EH (cell line): Measurements from ENCODE around the gene SEBOX.
A peak's percentile ranks its signal among the peaks of the same experiment; 100 is the strongest.

ENCODE experiments used
- DNase-seq: peaks from one replicate; pipeline ENCODE4 v3.0.0-alpha.2; 2015; ENCODE audit warnings: low read depth

The SEBOX gene

DNA sequence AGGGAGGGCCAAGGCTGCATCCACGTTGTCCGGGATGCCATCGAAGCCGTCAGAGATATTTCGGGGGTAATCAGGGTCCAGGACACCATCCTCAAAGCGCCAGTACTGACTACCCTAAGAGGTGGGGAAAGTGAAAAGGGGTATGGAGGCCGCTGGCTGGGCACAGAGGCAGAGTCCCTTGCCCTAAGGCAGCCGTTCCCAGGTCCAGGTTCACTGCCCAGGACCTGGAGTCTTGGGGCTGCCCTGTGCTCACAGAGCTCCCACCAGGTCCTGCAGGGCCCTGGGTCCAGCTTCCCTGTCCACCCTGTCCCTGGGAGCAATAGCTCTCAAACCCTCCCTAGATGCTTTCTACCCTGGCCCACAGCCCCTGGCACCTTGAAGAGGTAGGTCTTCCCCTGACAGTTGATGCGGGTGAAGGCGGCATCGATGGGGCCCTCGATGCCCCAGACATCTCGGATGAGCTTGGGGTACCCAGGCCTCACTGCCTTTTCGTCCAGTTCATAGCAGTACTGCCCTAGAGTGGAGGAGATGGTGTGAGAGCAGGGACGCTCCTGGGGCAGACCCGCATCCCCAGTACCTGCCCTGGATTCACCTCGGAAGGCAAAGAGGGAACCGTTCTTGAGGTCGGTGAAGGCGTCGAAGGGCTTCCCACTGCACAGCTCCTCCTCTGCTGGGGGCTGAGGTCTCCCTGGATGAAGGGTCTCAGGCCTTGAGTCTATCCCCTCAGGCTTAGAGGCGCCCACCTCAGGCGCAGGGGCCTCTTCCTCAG lies 4.1 kb upstream of the SEBOX start:
- DNase-seq = no peak

DNA sequence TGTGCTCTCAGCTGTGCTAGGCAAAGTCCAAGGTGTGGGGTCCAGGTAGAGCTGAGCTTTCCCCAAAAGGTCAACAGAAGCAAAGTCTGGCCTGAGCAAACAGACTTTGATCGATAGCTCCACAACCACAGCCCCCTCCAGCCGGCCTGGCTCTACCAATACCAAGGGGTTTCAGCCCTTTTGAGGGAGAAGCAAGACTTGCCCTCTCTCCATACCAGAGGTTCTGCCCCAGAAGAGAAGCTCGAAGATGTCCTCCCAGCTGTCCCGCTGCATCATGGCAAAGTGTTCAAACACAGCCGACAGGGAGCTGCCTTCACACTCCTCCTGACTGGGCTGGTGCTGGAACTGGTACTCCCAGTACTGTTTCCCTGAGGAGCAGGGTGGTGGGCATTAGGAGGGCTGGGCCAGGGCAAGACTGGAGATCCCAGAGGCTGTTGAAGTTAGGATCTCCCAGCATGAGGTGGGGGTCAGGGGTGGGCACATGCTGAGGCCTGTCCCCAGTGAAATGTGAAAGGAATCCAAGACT lies 3.4 kb upstream of the SEBOX start:
- DNase-seq = no peak

DNA sequence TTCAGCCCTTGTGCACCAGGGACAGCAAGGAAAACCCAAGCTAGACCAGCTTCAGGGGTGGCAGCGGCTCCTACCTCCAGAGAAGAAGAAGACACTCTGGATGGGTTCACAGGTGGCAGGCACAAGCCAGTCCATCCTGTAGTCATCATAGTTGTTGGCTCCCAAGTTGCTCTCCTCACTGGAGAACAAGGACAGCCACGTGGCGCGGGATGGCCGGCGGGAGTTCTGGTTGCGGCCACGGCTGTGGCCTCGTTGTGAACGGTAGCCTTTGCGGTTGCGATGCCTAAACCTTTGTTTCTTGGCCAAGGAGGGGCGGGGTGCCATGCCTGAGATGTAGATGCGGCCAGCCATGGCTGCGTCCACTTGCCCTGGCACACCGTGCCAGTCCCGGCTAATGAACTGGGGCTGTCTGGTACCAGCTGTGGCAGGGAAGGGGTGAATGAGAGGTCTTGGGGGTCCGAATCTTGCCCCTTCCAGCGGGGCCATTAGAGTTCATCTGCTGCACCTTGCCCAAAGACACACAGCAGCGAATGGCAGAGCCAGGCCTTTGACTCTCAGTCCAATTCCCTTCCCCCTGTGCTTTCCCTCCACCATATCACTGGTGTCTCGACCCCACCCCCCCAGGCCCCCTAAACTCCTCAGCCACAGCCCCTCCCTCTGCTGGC lies 2.8 kb upstream of the SEBOX start:
- DNase-seq = no peak

DNA sequence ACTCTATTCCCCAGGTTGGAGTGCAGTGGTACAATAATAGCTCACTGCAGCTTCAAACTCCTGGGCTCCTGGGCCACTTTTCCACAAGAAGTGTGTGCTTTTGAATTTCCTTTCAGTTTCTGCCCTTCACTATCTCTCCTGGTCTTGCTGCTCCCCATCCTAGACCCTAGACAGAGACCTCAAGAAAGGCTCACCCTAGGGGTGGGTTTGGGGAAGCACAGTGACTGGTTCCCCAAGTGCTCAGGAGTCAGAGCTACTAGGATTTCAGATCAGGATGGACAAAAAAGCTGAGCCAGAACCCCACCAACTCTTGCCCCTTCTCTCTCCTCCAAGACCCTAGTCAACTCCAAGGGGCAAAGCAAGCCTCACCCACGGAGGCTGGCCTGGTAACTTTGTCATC lies 1.6 kb upstream of the SEBOX start:
- no peak for DNase-seq

DNA sequence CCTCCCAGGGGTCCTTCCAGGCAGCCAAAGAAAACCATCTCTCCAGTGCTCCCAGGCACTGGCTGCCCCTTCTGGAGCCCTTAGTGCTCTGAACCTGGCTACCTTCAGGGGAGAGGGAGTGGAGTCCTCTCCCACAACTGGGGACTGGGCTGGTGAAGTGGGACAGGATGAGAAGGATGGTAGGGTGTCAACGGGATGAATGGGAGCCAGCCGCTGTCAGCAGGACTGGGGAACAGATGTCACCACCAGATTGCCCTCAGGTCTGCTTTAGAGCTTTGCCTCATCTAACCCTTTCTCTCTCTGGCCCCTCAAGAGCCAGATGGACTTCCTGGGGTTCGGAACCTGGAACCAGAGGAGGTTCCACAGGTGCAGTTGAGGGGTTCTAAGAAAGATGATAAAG lies 488 bp upstream of the SEBOX start:
- no peak for DNase-seq

DNA sequence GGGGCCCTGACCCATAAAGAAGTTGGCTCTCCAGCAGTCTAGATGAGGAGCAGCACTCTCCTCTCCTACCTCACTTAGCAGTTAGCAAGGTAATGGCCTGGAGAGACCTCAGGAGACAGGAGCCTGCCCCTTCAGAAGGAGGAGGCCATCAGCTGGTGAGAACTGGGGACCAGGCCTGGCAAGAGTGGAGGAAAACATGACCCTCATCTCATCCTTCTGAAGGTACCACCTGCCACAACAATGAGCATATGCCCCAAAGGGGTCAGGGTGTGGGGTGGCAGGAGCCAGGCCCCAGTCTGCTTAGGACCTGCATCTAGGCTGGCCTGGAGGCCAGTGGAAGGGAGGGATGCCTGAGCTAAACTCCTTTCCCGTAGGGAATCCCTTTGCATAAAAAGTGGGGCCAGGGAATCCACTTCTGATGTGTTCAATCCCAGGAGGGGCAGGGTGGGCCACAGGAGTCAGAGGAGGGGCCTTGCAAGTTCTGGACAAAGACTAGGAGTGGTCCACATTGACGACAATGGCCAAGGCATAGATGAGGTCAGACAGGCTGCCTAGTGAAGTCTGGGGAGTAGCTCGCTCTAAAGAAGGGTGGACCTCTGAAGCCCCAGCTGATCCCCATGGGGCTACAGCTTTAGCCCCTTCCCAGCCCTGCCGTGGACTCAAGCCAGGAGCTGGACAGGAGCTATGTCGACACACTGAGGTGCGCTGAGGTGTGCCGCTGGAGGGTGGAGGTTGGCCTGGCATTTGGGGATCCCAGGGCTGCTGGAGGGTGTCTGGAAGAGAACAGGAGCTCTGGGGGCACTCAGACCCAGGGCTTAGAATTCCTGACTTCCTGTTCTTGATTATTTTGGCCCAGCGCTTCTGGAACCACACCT lies 986 bp downstream of the SEBOX start:
- no peak for DNase-seq

DNA sequence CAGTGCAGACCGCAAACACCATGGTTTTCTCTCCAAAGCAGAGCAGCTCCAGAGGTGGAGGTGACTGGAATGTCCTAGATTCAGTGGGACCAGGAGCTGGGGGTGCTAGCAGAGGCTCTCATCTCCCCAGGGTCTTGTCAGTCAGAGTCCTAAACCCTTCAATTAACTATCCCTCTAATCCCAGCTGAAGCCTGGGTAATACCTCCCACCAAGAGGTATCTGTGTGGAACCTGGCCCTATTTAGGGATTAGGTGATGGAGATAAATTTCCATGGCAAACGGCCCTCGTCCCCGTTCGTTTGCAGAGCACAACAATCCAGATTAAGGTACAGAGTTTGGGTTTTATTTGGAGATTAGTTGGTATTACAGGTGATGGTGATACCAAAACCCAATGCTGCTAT lies 1.8 kb downstream of the SEBOX start:
- DNase-seq = no peak

DNA sequence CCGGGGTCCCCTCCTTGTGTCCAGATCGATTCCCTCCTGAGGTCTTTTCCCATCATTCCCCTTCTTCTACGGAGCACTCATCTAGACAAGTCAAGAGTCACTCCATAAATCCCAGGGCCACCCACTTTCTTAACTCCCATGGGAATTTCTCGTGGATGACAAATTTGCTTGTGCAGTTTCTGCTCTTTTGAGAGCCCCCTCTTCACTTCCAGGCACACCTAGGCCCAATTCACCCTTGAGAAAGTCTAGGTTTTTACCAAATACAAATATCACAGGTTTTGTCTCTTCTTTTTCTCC lies 7.2 kb downstream of the SEBOX start:
- DNase-seq = no peak

DNA sequence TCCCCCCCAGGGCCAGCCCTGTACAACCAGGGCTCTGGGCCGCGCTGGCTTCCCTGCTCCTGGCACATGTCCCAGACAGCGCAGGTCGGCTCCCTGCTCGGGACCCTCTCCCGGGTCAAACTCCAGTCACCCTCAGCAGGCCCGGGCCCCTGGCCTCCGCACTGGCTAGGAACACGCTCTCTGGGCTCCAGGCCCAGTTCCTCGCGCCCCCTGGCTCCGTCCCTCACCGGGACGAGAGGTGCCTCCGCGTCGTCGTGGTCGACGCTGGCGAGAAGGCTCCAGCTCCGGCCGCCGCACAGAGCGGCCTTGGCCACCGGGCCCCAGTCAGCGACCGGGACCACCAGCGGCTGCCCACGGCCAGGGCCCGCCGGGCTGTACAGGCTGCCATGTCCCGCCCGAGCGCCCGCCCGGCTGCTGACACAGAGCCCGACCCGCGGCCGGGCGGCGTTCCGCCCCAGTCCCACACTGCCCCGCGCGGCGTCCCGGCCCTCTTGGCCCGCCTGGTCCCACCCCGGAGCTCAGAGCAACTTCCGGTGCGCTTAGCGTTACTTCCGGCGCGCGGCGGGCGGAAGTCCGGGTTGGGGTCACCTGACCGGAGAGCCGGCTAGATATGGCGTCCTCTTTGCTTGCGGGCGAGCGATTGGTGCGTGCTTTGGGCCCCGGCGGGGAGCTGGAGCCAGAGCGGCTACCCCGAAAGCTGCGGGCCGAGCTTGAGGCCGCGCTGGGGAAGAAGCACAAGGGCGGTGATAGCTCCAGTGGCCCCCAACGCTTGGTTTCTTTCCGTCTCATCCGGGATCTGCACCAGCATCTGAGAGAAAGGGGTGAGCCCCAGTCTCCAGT lies 7.7 kb downstream of the SEBOX start, which contains the start of gene POLDIP2:
POLDIP2 (minus strand) TSS at position 467 of the 840 bp plus-strand sequence; CDS start at position 388, 79 bp downstream.
- DNase-seq = peak; percentile 95

DNA sequence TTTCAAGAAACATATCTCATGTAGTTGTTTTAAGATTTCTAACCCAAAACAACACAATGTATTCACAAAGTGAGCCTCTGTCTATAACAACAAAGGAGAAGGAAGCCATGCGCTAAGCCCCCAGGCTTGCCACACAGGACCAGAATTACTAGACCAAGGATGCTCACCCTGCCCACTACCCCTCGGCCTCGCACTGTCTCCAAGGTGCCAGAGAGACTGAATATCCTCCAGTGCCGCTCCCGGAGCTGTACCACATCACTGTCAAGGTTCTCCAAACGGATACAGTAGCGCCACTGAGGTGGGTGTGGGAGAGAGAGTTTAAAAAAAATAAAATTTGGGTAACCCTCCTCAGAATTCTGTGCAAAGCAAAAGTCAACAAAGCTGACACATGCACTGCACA lies 14.7 kb downstream of the SEBOX start:
- no peak for DNase-seq

DNA sequence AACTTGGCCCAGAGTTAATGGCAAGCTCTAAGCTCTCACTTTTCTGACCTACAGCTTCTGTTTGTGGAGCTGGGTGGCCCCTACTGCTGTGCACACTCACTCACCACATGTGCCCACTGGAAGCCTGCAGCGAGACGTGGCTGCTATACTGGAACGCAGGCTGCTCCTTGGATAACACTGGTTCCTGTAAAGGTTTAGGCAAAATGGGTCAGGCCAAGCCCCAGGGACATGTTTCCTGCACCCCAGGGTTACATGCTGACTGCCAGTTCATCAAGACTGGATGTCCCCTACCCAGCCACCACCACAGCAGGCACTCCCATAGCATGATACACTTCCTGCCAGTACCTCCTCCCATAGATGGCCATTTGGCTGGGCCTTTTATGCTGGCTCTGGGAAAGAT lies 16.0 kb downstream of the SEBOX start:
- no peak for DNase-seq

DNA sequence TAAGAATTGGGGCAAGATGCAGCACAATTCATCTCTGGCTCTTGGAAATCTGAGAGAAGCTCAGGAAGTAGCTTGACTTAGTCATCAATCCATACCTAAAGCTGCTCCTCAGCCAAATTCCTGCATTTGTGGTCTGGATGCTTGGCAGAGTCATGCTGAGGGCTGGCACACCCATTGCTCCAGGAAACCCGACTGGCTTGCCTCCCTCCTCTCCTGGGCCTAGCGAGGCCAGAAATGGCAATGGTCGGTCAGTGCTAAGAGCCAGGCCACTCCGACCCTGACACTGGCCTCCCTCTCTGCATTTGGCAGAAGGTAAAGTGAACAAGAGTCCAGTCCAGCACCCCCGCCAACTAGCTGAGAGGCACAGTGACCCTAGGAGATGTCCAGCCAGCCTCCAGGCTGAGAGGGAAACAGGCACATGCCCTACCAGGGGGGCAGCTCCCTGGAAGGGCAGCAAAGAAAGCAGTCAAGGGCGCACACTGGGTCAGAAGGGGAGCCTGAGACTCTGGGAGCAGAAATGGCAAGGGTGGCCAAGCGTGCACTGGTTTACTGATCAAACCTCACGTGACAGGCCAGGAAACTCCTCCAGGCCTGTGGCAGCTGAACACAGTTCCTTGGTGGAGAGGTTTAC lies 17.6 kb downstream of the SEBOX start:
- peak; percentile 95 for DNase-seq

DNA sequence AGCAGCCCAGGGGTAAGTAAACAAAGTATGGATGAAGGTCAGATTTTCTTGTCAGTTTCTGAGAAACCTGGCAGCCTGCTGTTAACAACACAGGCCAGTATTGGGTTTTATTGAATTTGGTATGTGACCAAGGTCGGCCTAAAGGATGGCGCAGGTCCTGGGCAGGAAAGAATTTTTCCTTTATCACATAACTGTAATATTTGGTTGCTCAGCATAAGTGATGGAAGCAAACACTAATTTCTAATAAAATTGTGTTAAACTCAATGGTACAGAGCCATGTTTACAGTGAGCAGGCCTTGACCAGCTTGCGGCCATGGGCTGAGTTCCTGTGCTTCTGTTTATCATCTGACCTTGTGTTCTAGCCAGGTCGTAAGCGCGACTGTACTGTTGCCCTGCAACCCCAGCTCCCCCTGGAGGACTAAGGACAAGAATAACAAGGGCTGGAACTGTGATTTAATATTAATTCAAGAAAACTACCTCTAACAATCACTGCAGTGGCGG lies 18.2 kb downstream of the SEBOX start:
- DNase-seq = no peak

DNA sequence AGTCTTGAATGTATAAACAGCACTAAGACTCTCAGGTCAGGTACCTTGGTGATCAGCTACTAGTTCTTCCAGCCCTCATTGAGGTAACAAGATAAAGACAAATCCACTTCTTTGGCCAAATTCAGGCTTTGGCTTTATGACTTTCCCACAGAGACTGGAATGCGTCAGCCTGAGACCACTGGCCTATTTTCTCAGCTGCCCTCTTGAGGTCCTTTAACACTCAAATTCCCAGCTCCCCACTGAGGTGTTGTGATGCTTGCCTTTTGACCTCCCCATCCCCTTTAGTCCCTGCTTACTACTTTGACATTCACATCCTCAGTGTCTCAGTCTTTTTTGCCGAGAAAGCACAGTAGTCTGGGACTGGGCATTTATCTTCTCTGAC lies 18.8 kb downstream of the SEBOX start:
- DNase-seq = peak; percentile 35

DNA sequence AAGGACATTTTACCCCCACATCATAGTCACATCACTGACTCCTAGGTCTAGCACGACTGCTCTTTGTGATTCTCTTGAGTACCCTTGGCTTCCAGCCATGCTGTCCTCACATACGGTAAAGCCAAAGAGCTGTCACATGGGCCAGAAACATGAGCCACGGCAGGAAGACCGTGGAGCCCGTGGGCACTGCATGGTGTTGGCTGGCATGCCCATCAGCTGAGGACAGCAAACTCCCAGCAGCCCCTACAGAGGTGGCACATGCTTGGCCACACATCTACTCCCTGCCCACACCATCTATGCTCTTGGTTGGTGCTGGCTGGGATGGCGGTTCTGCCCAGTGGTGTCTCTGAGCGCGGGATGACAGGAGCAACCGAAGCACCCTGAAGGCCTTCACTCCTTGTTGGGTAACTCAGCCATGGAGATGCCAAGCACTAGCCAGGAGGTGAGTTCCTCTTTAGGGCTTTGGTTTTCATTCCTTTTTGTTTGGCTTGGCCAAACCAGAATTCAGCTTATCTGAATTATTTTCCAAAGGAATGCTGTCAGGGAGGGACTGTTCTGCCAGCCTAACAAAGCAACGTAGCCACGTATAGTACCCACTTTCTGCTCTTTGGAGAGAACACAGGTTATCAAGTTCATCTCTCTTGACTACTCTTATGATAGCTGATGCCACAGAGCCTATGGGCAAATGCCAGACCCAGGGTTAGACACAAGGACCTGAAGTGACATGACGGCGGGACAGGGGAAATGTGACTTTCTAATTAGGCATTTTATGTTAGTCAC lies 19.4 kb downstream of the SEBOX start:
- DNase-seq = peak; percentile 20

DNA sequence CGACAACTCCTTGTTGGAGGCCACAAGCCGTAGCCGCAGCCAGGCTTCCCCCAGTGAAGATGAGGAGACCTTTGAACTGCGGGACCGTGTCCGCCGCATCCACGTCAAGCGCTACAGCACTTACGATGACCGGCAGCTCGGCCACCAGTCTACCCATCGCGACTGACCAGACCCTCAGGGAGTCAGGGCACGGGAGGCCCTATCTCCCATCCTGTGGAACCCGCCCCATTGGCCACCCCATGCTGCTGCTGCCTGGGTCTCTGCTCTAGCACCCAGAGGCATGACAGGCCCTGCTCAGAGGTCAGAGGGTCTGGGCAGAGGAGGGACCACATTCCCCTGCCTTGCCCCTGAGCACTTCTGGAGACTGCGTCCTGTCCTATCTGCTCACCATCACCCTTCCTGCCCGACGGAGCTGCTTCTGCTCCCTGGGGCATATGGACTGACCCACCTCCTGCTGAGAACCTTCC lies 20.5 kb downstream of the SEBOX start:
- no peak for DNase-seq

DNA sequence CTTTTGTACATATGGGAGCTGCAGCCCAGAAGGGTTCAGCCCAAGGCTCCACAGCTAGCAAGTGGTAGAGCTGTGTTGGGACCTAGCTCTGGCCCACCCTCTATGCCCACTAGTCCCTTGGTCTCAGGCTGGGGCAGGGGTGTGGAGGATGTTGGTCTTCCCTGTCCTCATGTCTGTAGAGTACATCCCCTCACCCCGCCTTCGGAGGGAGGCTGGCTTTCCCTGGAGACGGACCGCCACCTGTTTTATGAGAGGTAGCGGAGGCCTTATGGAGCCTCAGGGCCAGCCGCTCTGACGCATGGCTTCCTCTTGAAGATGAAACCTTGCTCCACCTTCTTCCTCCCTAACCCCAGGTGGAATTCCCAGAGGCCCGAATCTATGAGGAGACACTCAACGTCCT lies 21.0 kb downstream of the SEBOX start:
- DNase-seq = no peak

DNA sequence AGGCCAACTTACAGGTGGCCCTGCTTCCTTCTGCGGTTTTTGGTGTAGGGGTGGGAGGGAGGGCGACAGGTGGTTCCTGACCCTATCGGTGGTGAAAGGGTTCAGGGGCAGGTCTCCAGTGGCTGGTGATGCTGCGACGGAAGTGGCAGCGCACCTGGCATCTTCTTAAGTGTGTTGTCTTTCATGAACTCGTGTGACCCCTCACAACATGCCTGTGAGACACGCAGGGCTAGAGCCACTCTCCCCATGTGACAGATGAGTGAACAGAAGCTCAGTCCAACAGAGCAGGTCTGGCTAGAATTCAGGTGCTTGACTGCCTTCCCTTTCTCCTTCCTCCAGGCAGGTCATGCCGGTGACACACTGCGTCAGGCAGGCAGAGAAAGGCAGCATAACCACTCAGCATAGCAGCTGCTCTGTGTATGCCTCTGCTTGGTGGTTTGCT lies 21.5 kb downstream of the SEBOX start:
- DNase-seq = no peak

DNA sequence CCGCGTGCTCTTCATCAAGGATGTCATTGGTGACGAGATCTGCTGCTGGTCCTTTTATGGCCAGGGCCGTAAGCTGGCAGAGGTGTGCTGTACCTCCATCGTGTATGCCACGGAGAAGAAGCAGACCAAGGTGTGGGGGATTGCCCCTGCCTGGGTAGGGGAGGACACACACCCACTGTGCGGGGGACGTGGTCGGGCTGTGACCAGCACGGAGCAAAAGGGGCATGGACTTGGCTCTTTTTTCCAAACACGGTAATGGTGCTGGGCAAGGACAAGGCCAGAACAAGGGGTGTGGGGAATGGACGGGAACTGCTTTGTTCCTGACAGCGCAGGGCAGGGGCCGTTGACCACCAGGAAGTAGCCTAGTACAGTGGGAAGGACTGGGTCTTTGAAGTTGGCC lies 22.7 kb downstream of the SEBOX start:
- DNase-seq = no peak

DNA sequence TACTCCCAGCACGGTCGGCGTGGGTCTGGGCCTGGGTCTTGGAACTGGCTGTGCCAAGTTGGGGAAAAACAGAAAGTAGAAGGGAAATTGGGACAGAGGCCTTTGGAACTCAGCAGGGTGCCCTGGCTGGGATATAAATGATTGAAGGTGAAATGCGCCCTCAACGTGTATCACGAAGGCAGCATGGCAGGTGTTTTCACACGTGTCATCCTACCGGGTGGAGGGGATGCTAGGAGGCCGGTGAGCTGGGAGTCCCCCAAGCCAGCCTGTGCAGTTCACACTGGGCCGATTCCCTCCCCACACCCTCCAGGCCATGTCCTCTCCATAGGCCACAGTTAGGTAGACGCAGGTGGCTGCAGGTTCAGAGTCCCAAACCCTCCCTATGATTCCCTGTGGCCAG lies 23.5 kb downstream of the SEBOX start:
- no peak for DNase-seq
